ENCODE measurements around the gene ZER1. TPM values are rescaled to one million over a fixed set of nuclear protein-coding genes. Genes with fewer than 3 reads are reported as not detected.
"Not testable (repeated sequence)": the region's sequence is repeated elsewhere in the genome, so short reads cannot be mapped to it uniquely, and the experiment has no call there.

The ZER1 gene
- total RNA-seq, 1 donor from 2014 or later = 45.5 TPM

GRCh38 chr9:128807827-128808226, 36.1 kb upstream of the ZER1 start:
- H3K27ac ChIP-seq = no peak overlapping the region
- no peak for ATAC-seq

GRCh38 chr9:128805661-128806060, 33.9 kb upstream of the ZER1 start:
- Histone ChIP-seq H3K9me3 (no peaks in the 10 kb centered on the region), H3K4me3 (no peak overlapping the region), H3K36me3 (peaks cover 80% of the 10 kb centered on the region), H3K27me3 (ENCODE audit: low read depth) (no peaks in the 10 kb centered on the region), H3K4me1 (no peaks in the 10 kb centered on the region), H3K27ac (no peak overlapping the region)
- TF ChIP-seq CTCF (IDR thresholded peaks at IDR 0.05) = no peak
- ATAC-seq (no peak), DNase-seq (no peak)
- intact Hi-C loops (cut with DNase I) = no loop called here

More at GRCh38 chr9:128807827-128808226, 36.1 kb upstream of the ZER1 start:
- Histone ChIP-seq H3K36me3 (peaks cover 61% of the 10 kb centered on the region), H3K4me3 (no peak overlapping the region), H3K27me3 (ENCODE audit: low read depth) (no peaks in the 10 kb centered on the region), H3K9me3 (no peaks in the 10 kb centered on the region), H3K4me1 (no peaks in the 10 kb centered on the region)
- TF ChIP-seq CTCF (IDR thresholded peaks at IDR 0.05) = no peak
- no peak for DNase-seq
- intact Hi-C loops (cut with DNase I) = no loop called here

- intact Hi-C loops (cut with DNase I) = no loop called here
- peaks cover 98% of the 10 kb centered on the region for H3K36me3 ChIP-seq
- no peak for ATAC-seq
- no peaks in the 10 kb centered on the region for H3K27me3 ChIP-seq (ENCODE audit: low read depth)
- no peak overlapping the region for H3K27ac ChIP-seq
- no peaks in the 10 kb centered on the region for H3K4me1 ChIP-seq
- TF ChIP-seq CTCF (IDR thresholded peaks at IDR 0.05) = no peak
- no peak for DNase-seq
- H3K9me3 ChIP-seq = no peaks in the 10 kb centered on the region
- no peak overlapping the region for H3K4me3 ChIP-seq
Observed at GRCh38 chr9:128802482-128802881, 30.8 kb upstream of the ZER1 start.

- Histone ChIP-seq H3K4me3 (no peak overlapping the region), H3K36me3 (peaks cover 98% of the 10 kb centered on the region), H3K27me3 (ENCODE audit: low read depth) (no peaks in the 10 kb centered on the region), H3K4me1 (no peaks in the 10 kb centered on the region), H3K9me3 (no peaks in the 10 kb centered on the region), H3K27ac (no peak overlapping the region)
- DNase-seq = no peak
- intact Hi-C loops (cut with DNase I) = no loop called here
- TF ChIP-seq CTCF (IDR thresholded peaks at IDR 0.05) = no peak
- no peak for ATAC-seq
Observed at GRCh38 chr9:128800061-128800460, 28.3 kb upstream of the ZER1 start.

- intact Hi-C loops (cut with DNase I) = no loop called here
Observed at GRCh38 chr9:128798896-128799295, 27.2 kb upstream of the ZER1 start.

GRCh38 chr9:128794961-128795360, 23.2 kb upstream of the ZER1 start:
- H3K27ac ChIP-seq; H3K9me3 ChIP-seq; H3K4me1 ChIP-seq; intact Hi-C loops (cut with DNase I); H3K4me3 ChIP-seq; H3K27me3 ChIP-seq (ENCODE audit: low read depth); DNase-seq; ATAC-seq: not testable (repeated sequence)
- peaks cover 98% of the 10 kb centered on the region for H3K36me3 ChIP-seq

More at GRCh38 chr9:128798896-128799295, 27.2 kb upstream of the ZER1 start:
- Histone ChIP-seq H3K9me3 (no peaks in the 10 kb centered on the region), H3K27ac (no peak overlapping the region), H3K36me3 (peaks cover 98% of the 10 kb centered on the region), H3K4me3 (no peak overlapping the region), H3K4me1 (no peaks in the 10 kb centered on the region), H3K27me3 (ENCODE audit: low read depth) (no peaks in the 10 kb centered on the region)
- ATAC-seq (no peak), DNase-seq (no peak)
- TF ChIP-seq CTCF (IDR thresholded peaks at IDR 0.05) = no peak

Measured in lower lobe of right lung (tissue), 2 donors.